ENCODE results near the gene ACP1.

DNA sequence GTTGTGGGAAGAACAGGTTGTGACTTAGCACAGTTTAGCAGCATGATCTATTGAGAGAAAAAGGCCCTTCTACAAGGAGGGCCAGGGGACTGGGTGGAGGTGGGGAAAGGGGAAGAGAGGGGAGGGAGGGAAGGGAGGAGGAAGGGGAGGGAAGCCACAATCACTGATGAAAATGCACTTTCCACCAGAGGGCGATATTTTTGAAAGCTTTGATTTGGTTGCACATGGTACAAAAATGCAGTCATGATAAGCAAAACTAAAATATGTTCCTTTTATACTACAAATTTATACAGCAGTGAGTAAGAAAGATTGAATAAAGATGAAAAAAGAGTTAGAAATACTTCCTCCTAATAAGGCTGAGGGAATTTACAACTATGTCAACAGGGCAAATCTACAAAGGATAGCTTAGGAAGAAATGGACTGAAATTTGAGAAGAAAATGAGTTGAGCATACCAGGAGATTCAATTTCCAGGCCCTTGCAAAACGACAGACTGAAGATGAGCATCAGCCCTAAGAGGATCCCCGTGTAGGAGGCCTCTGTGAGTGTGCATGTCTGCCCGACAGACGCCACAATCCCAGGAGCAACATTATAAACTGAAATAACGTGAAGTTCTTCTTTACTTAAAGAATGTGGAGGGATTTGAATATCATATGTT lies 18.1 kb upstream of the ACP1 start:
- TF ChIP-seq CTCF (IDR thresholded peaks at IDR 0.05) (peak; percentile 69), EZH2phosphoT487 (IDR thresholded peaks at IDR 0.05) (no peak), EZH2 (IDR thresholded peaks at IDR 0.05) (no peak)
